ENCODE data around the gene S100A16.
"Not testable (repeated sequence)": the region's sequence is repeated elsewhere in the genome, so short reads cannot be mapped to it uniquely, and the experiment has no call there.

Gene S100A16

DNA sequence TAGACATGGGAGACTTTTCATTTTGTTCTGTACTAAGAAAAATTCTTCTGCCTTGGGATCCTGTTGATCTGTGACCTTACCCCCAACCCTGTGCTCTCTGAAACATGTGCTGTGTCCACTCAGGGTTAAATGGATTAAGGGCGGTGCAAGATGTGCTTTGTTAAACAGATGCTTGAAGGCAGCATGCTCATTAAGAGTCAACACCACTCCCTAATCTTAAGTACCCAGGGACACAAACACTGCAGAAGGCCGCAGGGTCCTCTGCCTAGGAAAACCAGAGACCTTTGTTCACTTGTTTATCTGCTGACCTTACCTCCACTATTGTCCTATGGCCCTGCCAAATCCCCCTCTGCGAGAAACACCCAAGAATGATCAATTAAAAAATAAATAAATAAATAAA lies 29.4 kb downstream of the S100A16 start:
- not testable (repeated sequence) for DNase-seq

DNA sequence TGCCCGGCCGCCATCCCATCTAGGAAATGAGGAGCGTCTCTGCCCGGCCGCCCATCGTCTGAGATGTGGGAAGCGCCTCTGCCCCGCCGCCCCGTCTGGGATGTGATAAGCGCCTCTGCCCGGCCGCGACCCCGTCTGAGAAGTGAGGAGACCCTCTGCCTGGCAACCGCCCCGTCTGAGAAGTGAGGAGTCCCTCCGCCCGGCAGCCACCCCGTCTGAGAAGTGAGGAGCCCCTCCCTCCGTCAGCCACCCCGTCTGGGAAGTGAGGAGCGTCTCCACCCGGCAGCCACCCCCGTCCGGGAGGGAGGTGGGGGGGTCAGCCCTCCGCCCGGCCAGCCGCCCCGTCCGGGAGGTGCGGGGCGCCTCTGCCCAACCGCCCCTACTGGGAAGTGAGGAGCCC lies 30.1 kb downstream of the S100A16 start:
- not testable (repeated sequence) for DNase-seq

DNA sequence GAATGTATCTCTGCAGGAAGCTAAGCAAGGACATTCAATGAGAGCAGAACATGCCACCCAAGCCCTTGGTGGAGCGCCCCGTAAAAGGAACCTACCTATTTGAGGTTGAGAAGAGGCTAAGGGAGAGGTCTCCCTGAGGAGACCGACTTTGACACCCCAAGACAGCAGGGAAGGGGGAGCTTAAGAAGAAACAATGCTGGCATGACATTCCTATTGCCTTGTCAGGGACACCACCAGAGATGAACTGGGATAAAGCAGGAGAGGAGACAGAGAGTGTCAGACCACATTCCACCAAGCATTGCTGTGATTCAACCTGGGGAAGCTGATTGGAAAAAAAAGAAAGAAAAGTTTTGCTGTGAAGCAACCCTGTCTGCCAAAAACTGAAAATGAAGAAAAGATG lies 34.0 kb downstream of the S100A16 start:
- no peak for DNase-seq

DNA sequence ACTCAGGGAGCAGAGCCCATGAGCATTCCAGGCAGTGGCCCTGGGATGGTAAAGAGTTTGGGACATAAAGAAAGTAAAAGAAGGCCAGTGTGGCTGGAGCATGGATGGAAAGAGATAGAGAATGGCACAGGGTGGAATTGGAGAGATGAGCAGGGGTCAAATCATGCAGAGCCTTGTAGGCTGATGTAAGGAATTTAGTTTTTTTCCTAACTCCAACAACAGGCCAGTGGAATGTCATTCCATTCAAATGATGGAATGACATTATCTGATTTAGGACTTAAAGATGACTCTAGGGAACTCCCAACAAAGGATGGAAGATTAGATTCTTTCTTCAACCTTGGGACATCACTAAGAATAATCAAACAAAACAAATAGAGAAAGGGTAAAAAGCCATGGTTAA lies 34.4 kb downstream of the S100A16 start:
- no peak for DNase-seq

DNA sequence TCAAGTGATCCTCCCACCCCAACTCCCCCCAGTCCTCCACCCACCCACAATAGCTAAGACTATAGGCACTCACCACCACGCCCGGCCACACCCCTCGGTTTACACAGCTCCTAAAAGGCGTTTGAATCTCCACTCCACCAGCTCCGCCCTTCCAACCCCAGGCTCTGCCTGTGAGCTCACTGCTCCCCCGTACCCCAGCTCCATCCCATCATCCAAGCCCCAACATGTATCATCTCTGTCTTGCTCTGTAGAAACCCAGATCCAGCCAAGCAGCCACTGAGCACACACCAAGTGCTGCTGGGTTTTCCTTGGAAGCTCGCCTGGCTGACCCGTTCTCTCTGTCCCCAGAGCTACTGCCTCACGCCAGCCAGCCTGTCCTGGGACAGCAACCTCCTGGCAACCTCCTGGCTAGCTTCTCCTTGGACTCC lies 35.3 kb downstream of the S100A16 start:
- no peak for DNase-seq

DNA sequence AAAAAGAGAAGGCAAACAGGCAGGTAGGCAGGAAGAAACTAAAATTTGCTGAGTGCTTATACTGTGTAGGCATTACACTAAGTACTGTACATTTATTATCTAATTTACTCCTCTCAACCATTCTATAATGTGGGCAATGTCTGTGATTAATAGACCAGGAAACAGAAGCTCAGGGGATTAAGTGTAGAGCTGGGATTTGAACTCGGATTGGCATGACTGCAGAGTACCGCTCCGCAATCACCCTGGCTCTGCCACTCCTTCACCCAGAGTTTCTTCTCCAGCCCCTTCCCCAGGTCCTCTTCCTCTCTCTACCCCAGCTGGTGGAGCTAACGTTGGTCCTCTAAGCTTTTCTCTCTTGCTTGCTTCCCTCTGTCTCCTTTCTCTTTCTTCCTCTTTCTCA lies 35.8 kb downstream of the S100A16 start:
- no peak for DNase-seq

DNA sequence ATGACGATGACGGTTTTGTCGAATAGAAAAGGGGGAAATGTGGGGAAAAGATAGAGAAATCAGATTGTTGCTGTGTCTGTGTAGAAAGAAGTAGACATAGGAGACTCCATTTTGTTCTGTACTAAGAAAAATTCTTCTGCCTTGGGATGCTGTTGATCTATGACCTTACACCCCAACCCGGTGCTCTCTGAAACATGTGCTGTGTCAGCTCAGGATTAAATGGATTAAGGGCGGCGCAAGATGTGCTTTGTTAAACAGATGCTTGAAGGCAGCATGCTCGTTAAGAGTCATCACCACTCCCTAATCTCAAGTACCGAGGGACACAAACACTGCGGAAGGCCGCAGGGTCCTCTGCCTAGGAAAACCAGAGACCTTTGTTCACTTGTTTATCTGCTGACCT lies 37.4 kb downstream of the S100A16 start:
- not testable (repeated sequence) for DNase-seq

DNA sequence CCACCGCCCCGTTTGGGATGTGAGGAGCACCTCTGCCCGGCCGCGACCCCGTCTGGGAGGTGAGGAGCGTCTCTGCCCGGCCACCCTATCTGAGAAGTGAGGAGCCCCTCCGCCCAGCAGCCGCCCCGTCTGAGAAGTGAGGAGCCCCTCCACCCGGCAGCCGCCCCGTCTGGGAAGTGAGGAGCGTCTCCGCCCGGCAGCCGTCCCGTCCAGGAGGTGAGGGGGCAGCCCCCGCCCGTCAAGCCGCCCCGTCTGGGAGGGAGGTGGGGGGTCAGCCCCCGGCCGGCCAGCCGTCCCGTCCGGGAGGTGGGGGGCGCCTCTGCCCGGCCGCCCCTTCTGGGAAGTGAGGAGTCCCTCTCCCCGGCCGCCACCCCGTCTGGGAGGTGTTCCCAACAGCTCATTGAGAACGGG lies 37.9 kb downstream of the S100A16 start:
- DNase-seq = not testable (repeated sequence)

DNA sequence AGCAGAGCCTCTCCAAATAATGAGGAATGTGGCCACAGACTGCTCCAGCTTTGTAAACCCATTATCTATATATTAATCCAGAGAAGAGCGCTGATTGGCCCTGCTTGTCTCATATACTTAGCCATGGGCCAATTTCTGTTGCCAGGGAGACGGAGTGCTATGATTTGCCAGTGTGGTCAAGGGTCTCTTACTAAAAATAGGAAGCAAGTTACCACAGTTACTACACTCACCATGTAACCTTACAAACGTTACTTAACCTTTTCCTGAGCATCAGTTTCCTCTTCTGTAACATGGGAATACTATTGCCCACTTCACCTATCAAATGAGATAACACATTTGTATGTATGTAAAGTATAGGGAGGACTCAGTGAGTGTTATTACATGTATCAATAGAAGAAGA lies 39.6 kb downstream of the S100A16 start:
- DNase-seq = no peak

DNA sequence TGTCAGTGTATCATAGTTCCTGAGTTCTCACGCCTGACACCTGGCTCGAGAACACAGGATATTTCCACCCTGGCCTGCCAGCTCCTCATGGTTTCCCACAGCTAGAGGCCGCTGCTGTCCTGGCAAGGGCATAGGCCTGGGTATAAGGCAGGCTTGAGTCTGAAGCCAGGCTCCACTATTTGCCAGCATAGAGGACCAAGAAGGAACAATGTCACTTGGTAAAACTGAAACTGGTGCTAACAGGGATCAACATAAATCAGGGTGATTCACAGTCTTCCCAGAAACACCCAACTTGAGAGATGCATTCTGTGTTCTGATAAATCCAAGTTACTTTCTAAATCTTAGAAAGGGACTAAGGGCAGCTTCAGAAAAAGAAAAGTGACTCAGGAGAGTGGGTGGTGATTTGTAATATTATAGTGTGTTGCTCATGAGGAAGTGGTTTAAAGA lies 40.3 kb downstream of the S100A16 start:
- DNase-seq = peak; percentile 38

DNA sequence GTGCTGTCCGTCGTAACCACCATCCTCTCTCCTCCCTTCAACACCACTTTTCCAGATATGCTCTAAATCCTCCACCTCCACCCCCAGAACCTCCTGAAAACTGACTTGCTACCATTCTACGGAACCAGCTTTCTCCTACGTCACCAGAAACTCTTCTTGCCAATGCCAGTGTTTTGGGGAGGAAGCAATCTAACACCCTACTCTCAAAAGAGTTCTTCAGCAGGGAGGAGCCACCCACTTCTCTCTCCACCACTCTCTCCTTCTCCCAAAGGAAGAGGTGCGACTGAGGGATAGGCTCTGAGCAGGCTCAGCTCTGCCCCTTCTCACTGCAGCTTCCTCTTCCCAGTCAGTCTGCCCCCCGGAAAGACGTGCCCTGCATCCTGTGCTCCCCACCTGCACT lies 41.2 kb downstream of the S100A16 start:
- DNase-seq = no peak

DNA sequence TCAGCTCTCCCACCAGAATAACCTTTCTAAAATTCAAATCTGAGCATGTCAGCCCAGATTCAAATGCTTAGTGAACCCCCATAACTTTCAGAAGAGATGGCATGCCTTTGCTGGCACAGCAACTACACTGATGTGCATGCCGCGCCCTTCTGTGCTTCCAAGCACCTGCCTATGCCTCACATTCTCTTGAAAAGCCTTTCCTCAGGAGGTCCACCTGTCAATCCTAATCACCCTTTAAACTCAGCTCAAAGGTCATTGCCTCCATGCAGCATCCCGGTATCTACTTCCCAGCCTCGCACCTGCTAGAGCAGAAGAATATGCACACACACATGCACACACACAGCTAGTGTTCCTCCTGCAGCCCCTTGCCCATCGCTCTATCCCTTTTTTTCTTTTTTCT lies 42.1 kb downstream of the S100A16 start:
- no peak for DNase-seq

DNA sequence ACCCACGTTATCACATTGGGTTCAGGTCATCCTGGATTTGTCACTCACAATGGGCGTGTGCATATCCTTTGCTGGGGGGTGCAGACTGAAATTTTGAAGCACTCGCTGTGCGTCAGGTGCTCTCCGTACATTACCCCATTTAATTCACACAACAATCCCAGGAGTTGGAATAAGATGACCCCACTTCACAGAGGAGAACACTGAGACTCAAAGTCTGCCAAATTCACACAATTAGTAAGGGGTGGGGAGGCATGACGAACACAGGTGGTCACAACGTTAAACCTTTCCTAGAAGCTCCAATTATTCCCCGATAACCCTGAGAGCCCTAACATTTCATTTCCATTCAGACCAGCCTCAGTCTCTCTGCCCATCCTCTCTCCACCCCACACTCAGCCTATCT lies 43.5 kb downstream of the S100A16 start:
- no peak for DNase-seq

DNA sequence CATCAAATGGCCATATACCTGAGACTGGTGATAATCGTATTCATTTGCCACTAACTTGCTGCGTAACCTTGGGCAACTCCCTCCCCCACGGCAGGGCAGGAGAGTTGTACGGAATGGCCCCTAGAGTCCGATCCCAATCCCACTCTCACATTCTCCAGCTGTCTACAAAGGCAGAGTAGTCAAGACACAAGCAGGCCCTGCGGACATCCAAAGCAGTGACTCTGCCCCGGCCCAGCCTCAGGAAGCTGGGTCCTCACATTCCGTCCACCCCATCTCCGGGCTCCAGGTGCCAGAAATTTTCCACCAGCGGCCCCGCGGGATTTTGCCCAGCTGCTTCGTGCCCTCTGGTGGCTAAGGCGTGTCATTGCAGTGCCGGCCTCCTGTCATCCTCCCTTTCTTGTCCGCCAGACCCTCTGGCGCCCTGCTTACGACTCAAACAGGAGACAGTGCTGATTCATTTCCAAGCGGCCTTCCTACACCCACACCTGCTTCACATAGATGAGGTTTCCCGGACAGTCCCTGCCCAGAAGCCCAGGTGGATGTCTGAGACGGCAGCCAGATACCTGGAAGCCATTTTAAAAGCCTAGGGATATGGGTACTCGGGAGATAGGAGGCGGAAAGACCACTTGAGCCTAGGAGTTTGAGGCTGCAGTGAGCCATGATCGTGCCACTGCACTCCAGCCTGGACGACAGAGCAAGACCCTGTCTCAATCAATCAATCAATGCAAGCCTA lies 44.4 kb downstream of the S100A16 start:
- peak; percentile 83 for DNase-seq

DNA sequence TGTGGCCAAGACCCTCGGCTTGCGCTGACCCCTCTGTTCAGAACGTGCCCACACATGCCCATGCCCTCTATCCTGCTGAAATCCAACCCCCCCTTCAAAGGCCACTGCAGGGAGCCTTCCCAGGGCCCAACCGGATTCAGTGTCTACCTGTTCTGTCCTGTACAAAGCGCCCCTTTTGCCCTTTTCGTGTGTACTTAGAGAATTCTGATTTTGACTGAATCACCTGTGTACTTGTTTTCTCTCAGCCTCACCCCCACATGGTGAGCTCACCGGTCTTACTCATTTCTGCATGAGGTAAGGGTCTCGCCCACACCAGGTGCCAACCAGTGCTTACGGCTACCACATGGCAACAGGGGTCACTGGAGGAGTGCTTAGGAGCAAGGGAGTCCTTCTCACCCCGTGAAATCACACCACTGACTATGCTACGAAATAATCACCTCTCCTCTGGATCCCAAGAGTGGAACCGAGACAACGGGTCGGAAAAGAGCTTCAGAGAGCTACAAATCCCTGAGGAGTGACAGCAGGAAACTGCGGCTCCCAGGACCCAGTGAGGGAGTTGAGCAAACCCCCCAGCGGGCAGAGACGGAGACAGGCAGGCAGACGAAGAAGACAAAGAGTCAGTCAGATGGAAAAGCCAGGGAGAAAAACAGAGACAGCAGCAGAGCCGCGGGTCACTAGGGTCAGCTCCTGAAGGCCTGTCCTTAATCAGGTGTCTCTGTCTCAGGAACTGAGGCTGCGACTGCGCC lies 45.1 kb downstream of the S100A16 start:
- DNase-seq = peak; percentile 28

DNA sequence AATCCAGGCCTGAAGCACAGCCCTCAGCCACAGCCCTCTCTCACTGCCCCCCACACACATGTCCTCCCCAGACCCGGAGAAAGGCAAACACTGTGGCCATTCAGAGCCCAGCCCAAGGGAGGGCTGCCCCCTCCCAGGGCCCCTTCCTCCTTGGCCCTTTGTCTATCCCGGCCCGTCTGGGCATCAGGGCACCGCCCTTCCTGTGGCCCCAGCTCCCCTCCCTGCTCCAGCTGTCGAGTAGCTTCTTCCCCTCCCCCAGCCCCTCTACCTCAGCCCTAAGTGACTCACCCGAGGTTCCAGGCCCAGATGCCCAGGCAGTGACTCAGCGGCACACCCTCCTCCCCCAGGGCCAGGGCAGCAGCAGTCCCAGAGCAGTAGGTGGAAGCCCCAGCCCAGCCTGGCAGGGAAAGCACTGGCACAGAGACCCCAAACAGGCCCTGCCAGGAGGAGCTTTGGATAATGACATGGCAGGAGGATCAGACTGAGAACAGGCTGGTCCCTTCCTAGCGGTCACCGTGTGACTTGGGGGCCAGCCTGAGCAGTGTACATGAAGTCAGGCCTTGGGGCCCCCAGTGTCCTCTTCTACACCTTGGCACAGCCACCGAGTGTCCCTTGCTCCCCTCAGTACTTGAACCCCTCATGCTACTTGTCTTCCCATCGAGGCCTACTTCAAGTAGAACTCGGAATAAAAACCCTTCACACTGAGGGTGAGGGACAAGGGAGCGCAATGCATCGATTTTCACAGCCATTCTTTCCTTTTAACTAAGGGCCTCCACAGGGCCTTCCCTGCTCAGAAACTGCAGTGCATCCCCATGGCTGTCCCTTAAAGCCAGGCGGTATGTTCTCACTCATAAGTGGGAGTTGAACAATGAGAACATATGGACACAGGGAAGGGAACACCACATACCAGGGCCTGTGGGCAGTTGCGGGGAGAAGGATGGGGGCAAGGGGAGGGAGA lies 46.2 kb downstream of the S100A16 start:
- DNase-seq = peak; percentile 80

DNA sequence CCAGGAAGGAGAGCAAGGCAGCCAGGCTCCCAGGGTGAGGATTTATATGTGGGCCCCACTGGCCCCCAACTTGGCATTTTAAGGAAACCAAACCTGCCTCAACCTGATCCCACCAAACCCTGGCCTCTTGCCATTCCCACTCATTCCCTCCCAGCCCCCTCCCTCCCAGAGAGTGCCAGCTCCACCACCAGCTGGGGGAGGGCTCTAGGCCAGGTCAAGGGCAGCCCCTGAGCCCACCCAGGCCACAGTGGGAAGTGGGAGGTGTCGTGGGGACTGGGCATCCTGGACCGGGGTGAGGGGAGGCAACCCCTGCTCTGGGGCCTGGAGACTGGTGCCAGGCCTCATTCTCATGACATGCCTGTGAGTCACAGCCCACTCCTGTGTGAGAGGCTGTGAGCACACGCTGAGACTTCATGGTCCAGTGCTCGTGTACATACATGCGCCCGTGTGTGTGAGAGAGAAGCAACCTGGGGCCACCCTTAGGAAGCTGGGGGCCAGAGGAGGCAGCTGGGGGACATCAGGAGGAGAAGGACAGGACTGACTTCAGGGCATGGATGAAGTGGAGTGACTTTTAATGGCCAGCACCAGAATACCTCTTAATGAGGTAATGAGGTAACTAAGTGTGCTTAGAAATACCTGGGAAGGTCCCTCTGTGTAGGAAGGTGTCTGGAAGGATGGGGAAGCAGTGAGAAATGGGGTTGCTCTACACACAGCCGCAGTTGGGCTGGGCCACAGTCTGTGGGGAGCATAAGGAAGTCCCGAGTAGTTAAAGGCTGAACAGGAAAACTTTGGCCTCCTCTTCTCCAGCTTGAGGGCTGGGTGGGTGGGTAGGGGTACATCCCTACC lies 47.2 kb downstream of the S100A16 start, which contains the start of gene S100A2:
Gene S100A2, minus strand, starts transcription at position 316 of the 846 bp plus-strand sequence. CDS start 1,967 bp downstream, outside the sequence.
- peak; percentile 51 for DNase-seq

DNA sequence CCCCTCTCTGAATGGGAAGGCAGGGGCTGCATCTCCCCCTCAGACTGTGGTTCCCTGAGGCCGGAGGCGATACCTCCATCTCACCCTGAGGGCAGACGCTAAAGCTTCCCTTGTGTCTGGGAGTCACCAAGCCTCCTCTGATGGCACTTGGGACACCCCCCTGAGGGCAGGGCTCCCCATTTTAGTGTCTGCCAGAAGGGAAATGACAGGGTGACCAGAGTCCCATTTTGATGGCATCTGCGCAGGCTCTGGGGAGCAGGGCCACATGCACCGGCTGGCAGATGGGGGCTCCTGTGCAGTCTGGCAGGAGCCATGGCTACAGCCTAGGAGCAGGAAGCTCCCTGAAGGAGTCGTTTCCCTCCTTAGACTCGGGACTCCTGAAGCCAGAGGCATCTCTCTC lies 48.9 kb downstream of the S100A16 start:
- DNase-seq = no peak

DNA sequence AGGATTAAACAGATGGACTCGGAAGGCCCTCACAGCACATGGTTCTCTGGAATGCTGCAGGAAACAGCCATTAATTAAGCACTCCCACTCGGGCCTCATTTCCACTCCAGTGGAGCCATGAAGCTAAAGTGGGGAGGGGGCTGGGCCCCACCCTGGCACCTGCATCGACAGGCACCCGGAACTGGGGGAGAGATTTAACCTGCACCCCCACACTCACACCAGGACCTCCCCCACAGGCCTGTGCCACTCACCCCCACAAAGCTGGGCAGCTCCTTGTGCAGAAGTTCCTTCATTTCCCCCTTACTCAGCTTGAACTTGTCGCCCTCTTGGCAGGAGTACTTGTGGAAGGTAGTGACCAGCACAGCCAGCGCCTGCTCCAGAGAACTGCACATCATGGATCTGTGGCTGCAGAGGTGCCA lies 49.4 kb downstream of the S100A16 start:
- no peak for DNase-seq

DNA sequence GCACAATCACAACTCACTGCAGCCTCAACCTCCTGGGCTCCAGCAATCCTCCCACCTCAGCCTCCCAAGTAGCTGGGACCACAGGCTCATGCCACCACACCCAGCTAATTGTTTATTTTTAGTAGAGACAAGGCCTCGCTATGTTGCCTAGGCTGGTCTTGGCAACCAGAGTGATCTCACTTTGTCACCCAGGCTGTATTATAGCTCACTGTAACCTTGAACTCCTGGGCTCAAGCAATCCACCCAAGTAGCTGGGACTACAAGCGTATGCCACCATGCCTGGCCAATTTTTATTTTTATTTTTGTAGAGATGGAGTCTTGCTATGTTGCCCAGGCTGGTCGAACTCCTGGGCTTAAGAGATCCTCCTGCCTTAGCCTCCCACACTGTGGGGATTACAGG lies 50.9 kb downstream of the S100A16 start:
- not testable (repeated sequence) for DNase-seq

DNA sequence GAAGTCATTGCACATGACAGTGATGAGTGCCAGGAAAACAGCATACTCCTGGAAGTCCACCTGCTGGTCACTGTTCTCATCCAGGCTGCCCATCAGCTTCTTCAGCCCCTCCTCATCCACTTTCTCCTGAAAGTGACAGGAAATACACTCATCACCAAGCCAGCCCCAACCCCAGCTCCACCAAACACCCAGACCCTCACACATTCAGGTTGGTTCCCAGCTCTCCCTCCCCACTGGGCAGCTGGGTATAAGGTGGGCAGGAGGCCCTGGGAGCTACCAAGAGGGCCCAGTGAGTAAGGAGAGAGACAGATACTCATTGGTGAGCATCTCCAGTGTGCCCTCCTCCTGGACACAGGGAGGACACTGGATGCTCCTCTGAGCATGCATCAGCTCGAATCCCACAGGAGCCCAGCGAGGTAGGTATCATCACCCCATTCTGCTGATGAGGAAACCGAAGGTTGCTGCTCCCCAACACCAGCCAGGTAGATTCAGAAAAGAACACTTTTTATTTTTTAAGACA lies 51.4 kb downstream of the S100A16 start:
- no peak for DNase-seq

All from stimulated activated CD4-positive, alpha-beta T cell treated with anti-CD3 and anti-CD28 coated beads, Interleukin-12 subunit alpha, Interleukin-12 subunit beta, amount 100 ng/mL, for 4 hours (primary cell).